ENCODE data around the gene MSH2. TPM values are rescaled to one million over a fixed set of nuclear protein-coding genes. Genes with fewer than 3 reads are reported as not detected.

Gene MSH2
- total and polyA plus RNA-seq, 8 donors: 3.1 to 31.5 (median 7.2) TPM

- H3K9me3 ChIP-seq: no peaks in the 10 kb centered on the region
- H3K4me3 ChIP-seq: no peak overlapping the region
- peaks cover 0 to 23% (median 11%) of the 10 kb centered on the region in 4 donors for H3K36me3 ChIP-seq
- H3K27ac ChIP-seq: no peak overlapping the region
- 58 to 73% (median 64%) methylated on average over 2 of the region's 2 CpGs for WGBS, 5 donors
- TF ChIP-seq POLR2AphosphoS5 (IDR thresholded peaks at IDR 0.05): no peak
- TF ChIP-seq POLR2A (IDR thresholded peaks at IDR 0.05): no peak
- no peak for TF ChIP-seq CTCF (IDR thresholded peaks at IDR 0.05)
- TF ChIP-seq EP300 (IDR thresholded peaks at IDR 0.05): no peak
- DNase-seq: no peak
- intact Hi-C loops (cut with DNase I; ENCODE audit: low total_unique reads): loop anchor here (5.0 kb wide), 1 partner anchor 57 kb away; no protein-coding TSS in a partner anchor
- no peaks in the 10 kb centered on the region for H3K4me1 ChIP-seq
- H3K27me3 ChIP-seq: no peaks in the 10 kb centered on the region
Observed at GRCh38 chr2:47388888-47389287, 14.1 kb upstream of the MSH2 start.

DNA sequence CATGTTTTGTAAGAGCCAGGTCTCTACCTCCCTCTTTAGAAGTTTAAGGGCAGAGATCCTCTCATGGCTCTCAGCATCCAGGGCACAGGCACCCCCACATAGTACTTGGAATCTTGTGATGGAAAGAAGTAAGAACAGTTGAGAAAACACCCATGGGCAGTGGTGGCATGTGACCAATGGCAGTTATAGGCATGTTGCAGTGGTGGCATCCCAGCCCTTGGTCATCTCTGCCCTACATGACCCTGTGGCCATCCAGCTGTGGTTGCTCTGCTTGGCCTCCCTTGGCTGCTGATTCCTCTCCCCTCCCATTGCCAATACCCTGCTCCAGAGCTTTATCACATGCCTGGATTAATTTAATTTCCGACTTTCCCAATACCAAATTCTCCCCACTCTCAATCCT is 13.3 kb upstream of the MSH2 start:
- no peak for TF ChIP-seq CTCF (IDR thresholded peaks at IDR 0.05)
- no peak for TF ChIP-seq POLR2AphosphoS5 (IDR thresholded peaks at IDR 0.05)
- no peak for TF ChIP-seq POLR2A (IDR thresholded peaks at IDR 0.05)
- no peak for TF ChIP-seq EP300 (IDR thresholded peaks at IDR 0.05)
- no peak overlapping the region for H3K4me3 ChIP-seq
- no peaks in the 10 kb centered on the region for H3K9me3 ChIP-seq
- whole genome bisulfite sequencing, 5 donors: 86 to 100% (median 95%) methylated on average over 1 of the region's 1 CpG
- peaks cover 0 to 19% (median 7%) of the 10 kb centered on the region in 4 donors for H3K36me3 ChIP-seq
- no peaks in the 10 kb centered on the region for H3K4me1 ChIP-seq
- peak in 1 of 2 donors; percentile 0 for DNase-seq
- no peak overlapping the region for H3K27ac ChIP-seq
- intact Hi-C loops (cut with DNase I; ENCODE audit: low total_unique reads): loop anchor here (5.0 kb wide), 1 partner anchor 57 kb away; no protein-coding TSS in a partner anchor
- H3K27me3 ChIP-seq: no peaks in the 10 kb centered on the region

DNA sequence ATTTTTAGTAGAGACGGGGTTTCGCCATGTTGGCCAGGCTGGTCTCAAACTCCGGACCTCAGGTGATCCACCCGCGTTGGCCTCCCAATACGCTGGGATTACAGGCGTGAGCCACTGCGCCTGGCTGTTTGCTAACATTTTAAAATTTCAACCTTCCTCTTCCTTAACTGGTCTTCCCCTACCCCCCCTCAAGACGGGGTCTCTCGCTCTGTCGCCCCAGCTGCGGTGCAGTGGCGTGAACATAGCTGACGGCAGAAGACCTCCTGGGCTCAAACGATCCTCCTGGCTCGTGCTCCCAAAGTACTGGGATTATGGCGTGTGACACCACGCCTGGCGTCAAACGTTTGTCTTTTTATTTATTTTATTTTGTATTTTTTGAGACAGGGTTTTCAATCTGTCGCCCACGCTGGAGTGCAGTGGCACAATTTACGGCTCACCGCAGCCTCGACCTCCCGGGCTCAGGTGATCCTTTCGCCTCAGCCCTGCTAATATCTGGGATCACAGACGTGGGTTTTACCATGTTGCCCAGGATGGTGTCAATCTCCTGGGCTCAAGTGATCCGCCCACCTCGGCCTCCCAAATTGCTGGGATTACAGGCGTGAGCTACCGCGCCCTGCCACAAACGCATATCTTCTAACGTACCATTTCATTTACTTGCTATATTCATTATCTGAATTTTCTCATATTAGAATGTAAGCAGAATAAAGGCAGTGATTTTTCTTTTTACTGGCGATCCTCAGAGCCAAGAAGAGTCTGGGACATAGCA is 984 bp upstream of the MSH2 start:
- peak; percentile 18 to 22 for DNase-seq
- peaks cover 0 to 3% (median 0%) of the 10 kb centered on the region in 4 donors for H3K36me3 ChIP-seq
- 56 to 66% (median 57%) methylated on average over 36 of the region's 36 CpGs for WGBS, 5 donors
- intact Hi-C loops (cut with DNase I; ENCODE audit: low total_unique reads): no loop called here
- no peaks in the 10 kb centered on the region for H3K9me3 ChIP-seq
- H3K4me1 ChIP-seq: peaks cover 8 to 26% (median 22%) of the 10 kb centered on the region in 4 donors
- H3K27ac ChIP-seq: peak overlapping the region in 4 of 5 donors; percentile 69 to 84 (median 78)
- peak overlapping the region; percentile 87 to 97 (median 92) for H3K4me3 ChIP-seq
- TF ChIP-seq EP300 (IDR thresholded peaks at IDR 0.05) (no peak), POLR2A (IDR thresholded peaks at IDR 0.05) (no peak), CTCF (IDR thresholded peaks at IDR 0.05) (no peak), POLR2AphosphoS5 (IDR thresholded peaks at IDR 0.05) (no peak)
- H3K27me3 ChIP-seq: no peaks in the 10 kb centered on the region

GRCh38 chr2:47402555-47402804 is 476 bp upstream of the MSH2 start:
- Histone ChIP-seq H3K9me3 (no peaks in the 10 kb centered on the region), H3K36me3 (peaks cover 0 to 3% (median 0%) of the 10 kb centered on the region in 4 donors), H3K4me3 (peak overlapping the region; percentile 87 to 97 (median 92)), H3K27me3 (no peaks in the 10 kb centered on the region), H3K4me1 (peaks cover 8 to 26% (median 22%) of the 10 kb centered on the region in 4 donors), H3K27ac (peak overlapping the region in 4 of 5 donors; percentile 69 to 84 (median 78))
- DNase-seq: no peak
- intact Hi-C loops (cut with DNase I; ENCODE audit: low total_unique reads): no loop called here
- 1 to 5% (median 3%) methylated on average over 8 of the region's 8 CpGs for WGBS, 5 donors
- TF ChIP-seq POLR2AphosphoS5 (IDR thresholded peaks at IDR 0.05) (no peak), EP300 (IDR thresholded peaks at IDR 0.05) (no peak)
